HL-60 (cell line): ENCODE data around the gene FAF1.

ENCODE experiments used
- CTCF ChIP-seq: IDR thresholded peaks from one replicate; pipeline ENCODE4 v1.5.1; 2011; ENCODE audit warnings: low read length, control low read depth, inconsistent platforms; ENCODE audit not compliant: insufficient read depth
- GABPA ChIP-seq: IDR thresholded peaks from 2 replicates; pipeline ENCODE4 v1.6.1; 2012; ENCODE audit warnings: low read depth
- POLR2AphosphoS5 ChIP-seq: IDR thresholded peaks from 2 replicates; pipeline ENCODE4 v1.6.1; 2012; ENCODE audit warnings: low read depth
- REST ChIP-seq: IDR thresholded peaks from 2 replicates; pipeline ENCODE4 v1.6.1; 2012; ENCODE audit warnings: low read depth; ENCODE audit not compliant: insufficient replicate concordance
- SPI1 ChIP-seq: IDR thresholded peaks from 2 replicates; pipeline ENCODE4 v1.6.1; 2012; ENCODE audit warnings: low read depth, mild to moderate bottlenecking, borderline replicate concordance

GRCh38 chr1:50421366-50421748 is 538.7 kb downstream of the FAF1 start:
- no peak for TF ChIP-seq CTCF
- TF ChIP-seq POLR2AphosphoS5 = no peak
- TF ChIP-seq REST = no peak
- no peak for TF ChIP-seq GABPA
- no peak for TF ChIP-seq SPI1
